Neural progenitor cell (in vitro differentiated cells): ENCODE results near the gene URAD. TPM values are rescaled to one million over a fixed set of nuclear protein-coding genes. Genes with fewer than 3 reads are reported as not detected.
A peak's percentile ranks its signal among the peaks of the same experiment; 100 is the strongest.
"Not testable (repeated sequence)": the region's sequence is repeated elsewhere in the genome, so short reads cannot be mapped to it uniquely, and the experiment has no call there.

Experiments used
- DNase-seq: peaks from one replicate; pipeline ENCODE4 v3.0.0-alpha.2; 2016; ENCODE audit warnings: low spot score
- H2AFZ ChIP-seq: fragments of 200-600 bp; sonication (generic); replicated peaks from 2 replicates; pipeline ENCODE4 v1.6.1; 2016; ENCODE audit warnings: antibody characterized with exemption
- H3F3A ChIP-seq: fragments of 200-600 bp; sonication (generic); 2 replicates; pipeline ENCODE4 v1.6.1; 2016; ENCODE audit warnings: antibody characterized with exemption, low read depth
- H3K27ac ChIP-seq: fragments of 200-600 bp; sonication (generic); 2 replicates; pipeline ENCODE4 v1.5.1; 2016; ENCODE audit warnings: mild to moderate bottlenecking
- H3K27me3 ChIP-seq: fragments of 200-600 bp; sonication (generic); 2 replicates; pipeline ENCODE4 v1.6.1; 2016; ENCODE audit warnings: mild to moderate bottlenecking, moderate library complexity
- H3K36me3 ChIP-seq: fragments of 200-600 bp; sonication (generic); 2 replicates; pipeline ENCODE4 v1.5.1; 2016
- H3K4me1 ChIP-seq: fragments of 200-600 bp; sonication (generic); 2 replicates; pipeline ENCODE4 v1.6.1; 2016; ENCODE audit warnings: mixed run types
- H3K4me2 ChIP-seq: fragments of 200-600 bp; sonication (generic); 2 replicates; pipeline ENCODE4 v1.6.1; 2016
- H3K4me3 ChIP-seq: fragments of 200-600 bp; sonication (generic); 2 replicates; pipeline ENCODE4 v1.5.1; 2016
- H3K79me2 ChIP-seq: fragments of 200-600 bp; sonication (generic); 2 replicates; pipeline ENCODE4 v1.6.1; 2016; ENCODE audit warnings: low read depth
- H3K9ac ChIP-seq: fragments of 200-600 bp; sonication (generic); 2 replicates; pipeline ENCODE4 v1.6.1; 2016
- H3K9me3 ChIP-seq: fragments of 200-600 bp; sonication (generic); 2 replicates; pipeline ENCODE4 v1.5.1; 2016; ENCODE audit warnings: low read depth
- H4K20me1 ChIP-seq: fragments of 200-600 bp; sonication (generic); 2 replicates; pipeline ENCODE4 v1.6.1; 2016; ENCODE audit warnings: low read depth
- H3K27ac Mint-ChIP-seq: 3 replicates; pipeline ENCODE4 v1.8.0; 2021; ENCODE audit warnings: mixed read lengths
- H3K27me3 Mint-ChIP-seq: 2 replicates; pipeline ENCODE4 v1.8.0; 2022; ENCODE audit warnings: low read depth, mild to moderate bottlenecking, inconsistent platforms, moderate library complexity, mixed read lengths; ENCODE audit not compliant: insufficient read depth
- H3K36me3 Mint-ChIP-seq: 3 replicates; pipeline ENCODE4 v1.8.0; 2021; ENCODE audit warnings: mixed read lengths
- H3K4me1 Mint-ChIP-seq: 3 replicates; pipeline ENCODE4 v1.8.0; 2021; ENCODE audit warnings: mixed read lengths
- H3K4me3 Mint-ChIP-seq: 3 replicates; pipeline ENCODE4 v1.8.0; 2021; ENCODE audit warnings: mild to moderate bottlenecking, moderate library complexity, mixed read lengths
- H3K9me3 Mint-ChIP-seq: 3 replicates; pipeline ENCODE4 v1.8.0; 2020; ENCODE audit warnings: mixed read lengths
- CTCF ChIP-seq: fragments of 200-600 bp; sonication (generic); IDR thresholded peaks from 2 replicates; pipeline ENCODE4 v1.5.1; 2017; ENCODE audit warnings: antibody characterized with exemption, mild to moderate bottlenecking
- EZH2 ChIP-seq: fragments of 200-600 bp; sonication (generic); IDR thresholded peaks from 2 replicates; pipeline ENCODE4 v1.6.1; 2017; ENCODE audit warnings: antibody characterized with exemption, mild to moderate bottlenecking, moderate library complexity
- EZH2phosphoT487 ChIP-seq: fragments of 200-600 bp; sonication (generic); IDR thresholded peaks from 2 replicates; pipeline ENCODE4 v1.6.1; 2017; ENCODE audit warnings: antibody characterized with exemption
- total RNA-seq: library from RNA; depleted of rRNA; stranded (reverse); fragments of >200 nt; gene quantifications from 2 replicates; pipeline ENCODE4 v1.2.3, GENCODE V29; 2015; ENCODE audit warnings: low replicate concordance

The URAD gene
- total RNA-seq, 1 donor from 2014 or later, result not detected

DNA sequence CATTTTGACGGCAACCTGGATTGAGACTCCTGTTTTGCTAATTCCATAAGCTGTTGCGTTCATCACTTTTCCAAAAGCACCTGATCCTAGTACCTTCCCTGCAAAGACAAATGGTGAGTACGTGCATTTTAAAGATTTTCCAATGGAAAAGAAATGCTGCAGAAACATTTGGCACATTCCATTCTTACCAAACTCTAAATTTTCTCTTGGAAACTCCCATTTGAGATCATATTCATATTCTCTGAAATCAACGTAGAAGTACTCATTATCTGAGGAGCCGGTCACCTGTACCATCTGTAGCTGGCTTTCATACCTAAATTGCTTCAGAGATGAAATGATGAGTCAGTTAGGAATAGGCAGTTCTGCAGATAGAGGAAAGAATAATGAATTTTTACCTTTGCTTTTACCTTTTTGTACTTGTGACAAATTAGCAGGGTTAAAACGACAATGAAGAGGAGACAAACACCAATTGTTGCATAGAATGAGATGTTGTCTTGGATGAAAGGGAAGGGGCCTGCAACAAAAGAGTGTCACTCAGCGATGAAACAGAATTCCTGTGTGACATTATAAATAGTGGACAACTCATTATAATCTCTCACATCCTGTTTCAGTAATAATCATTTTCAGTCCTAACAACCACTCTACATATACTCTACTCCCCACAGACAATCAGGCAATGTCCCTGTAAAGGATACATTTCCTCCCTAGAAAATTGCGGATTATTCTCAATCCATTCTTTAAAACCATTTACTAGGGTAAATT, 45.6 kb upstream of the URAD start:
- Histone ChIP-seq H4K20me1 (no peaks in the 10 kb centered on the region), H3F3A (no peaks in the 10 kb centered on the region), H2AFZ (no peak overlapping the region), H3K4me2 (no peak overlapping the region), H3K27ac (no peak overlapping the region), H3K27me3 (no peaks in the 10 kb centered on the region), H3K4me3 (no peak overlapping the region), H3K4me1 (no peaks in the 10 kb centered on the region), H3K9ac (no peak overlapping the region), H3K9me3 (no peaks in the 10 kb centered on the region), H3K79me2 (no peaks in the 10 kb centered on the region), H3K36me3 (no peaks in the 10 kb centered on the region)
- DNase-seq, result no peak
- no peak overlapping the region for H3K4me3 Mint-ChIP-seq
- peaks cover 6% of the 10 kb centered on the region for H3K9me3 Mint-ChIP-seq
- TF ChIP-seq CTCF (no peak), EZH2phosphoT487 (no peak), EZH2 (no peak)
- H3K36me3 Mint-ChIP-seq, result no peaks in the 10 kb centered on the region
- H3K27ac Mint-ChIP-seq, result no peak overlapping the region
- H3K27me3 Mint-ChIP-seq, result peaks cover 3% of the 10 kb centered on the region
- H3K4me1 Mint-ChIP-seq, result no peaks in the 10 kb centered on the region

DNA sequence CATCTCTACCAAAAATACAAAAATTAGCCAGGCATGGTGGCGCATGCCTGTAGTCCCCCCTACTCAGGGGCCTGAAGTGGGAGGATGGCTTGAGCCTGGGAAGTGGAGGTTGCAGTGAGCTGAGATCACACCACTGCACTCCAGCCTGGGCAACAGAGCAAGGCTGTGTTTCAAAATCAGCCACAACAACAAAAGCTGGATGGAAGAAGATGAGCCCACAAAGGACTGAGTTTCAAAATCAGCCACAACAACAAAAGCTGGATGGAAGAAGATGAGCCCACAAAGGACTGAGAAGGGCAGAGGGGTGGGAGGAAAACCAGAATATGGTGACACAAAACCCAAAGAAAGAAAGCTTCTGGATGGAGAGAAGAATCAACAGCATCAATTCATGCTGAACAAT, 43.9 kb upstream of the URAD start:
- H3K36me3 Mint-ChIP-seq, H3K79me2 ChIP-seq, H3K4me3 ChIP-seq, DNase-seq, H3K9me3 Mint-ChIP-seq, H3K27ac ChIP-seq, H3F3A ChIP-seq, H3K9ac ChIP-seq, H3K27me3 ChIP-seq, H4K20me1 ChIP-seq, H3K9me3 ChIP-seq, H3K36me3 ChIP-seq, H3K27ac Mint-ChIP-seq, H3K4me3 Mint-ChIP-seq, H2AFZ ChIP-seq, H3K4me2 ChIP-seq, H3K4me1 Mint-ChIP-seq, H3K4me1 ChIP-seq, H3K27me3 Mint-ChIP-seq: not testable (repeated sequence)

- Mint-ChIP-seq H3K27ac (peak overlapping the region; percentile 40), H3K4me3 (no peak overlapping the region), H3K27me3 (peaks cover 3% of the 10 kb centered on the region), H3K36me3 (no peaks in the 10 kb centered on the region), H3K4me1 (no peaks in the 10 kb centered on the region), H3K9me3 (no peaks in the 10 kb centered on the region)
- Histone ChIP-seq H3F3A (no peaks in the 10 kb centered on the region), H3K79me2 (no peaks in the 10 kb centered on the region), H3K4me2 (no peak overlapping the region), H3K36me3 (no peaks in the 10 kb centered on the region), H3K9me3 (no peaks in the 10 kb centered on the region), H2AFZ (no peak overlapping the region), H3K4me3 (no peak overlapping the region), H4K20me1 (no peaks in the 10 kb centered on the region), H3K27me3 (no peaks in the 10 kb centered on the region), H3K4me1 (no peaks in the 10 kb centered on the region), H3K9ac (no peak overlapping the region), H3K27ac (no peak overlapping the region)
- DNase-seq, result no peak
- TF ChIP-seq EZH2phosphoT487, result no peak
- TF ChIP-seq CTCF, result no peak
- no peak for TF ChIP-seq EZH2
Observed at GRCh38 chr13:28031896-28032288, 43.4 kb upstream of the URAD start.

- peaks cover 5% of the 10 kb centered on the region for H3K27me3 Mint-ChIP-seq
- Histone ChIP-seq H4K20me1 (no peaks in the 10 kb centered on the region), H3K4me3 (no peak overlapping the region)
Observed at GRCh38 chr13:28031220-28031895, 42.9 kb upstream of the URAD start.

More at GRCh38 chr13:28031220-28031895, 42.9 kb upstream of the URAD start:
- Histone ChIP-seq H3K79me2 (no peaks in the 10 kb centered on the region), H3K4me1 (no peaks in the 10 kb centered on the region), H2AFZ (no peak overlapping the region), H3K27me3 (no peaks in the 10 kb centered on the region), H3K27ac (no peak overlapping the region), H3K9me3 (no peaks in the 10 kb centered on the region), H3K36me3 (no peaks in the 10 kb centered on the region), H3K9ac (no peak overlapping the region), H3K4me2 (no peak overlapping the region), H3F3A (no peaks in the 10 kb centered on the region)
- Mint-ChIP-seq H3K9me3 (no peaks in the 10 kb centered on the region), H3K27ac (no peak overlapping the region), H3K4me1 (no peaks in the 10 kb centered on the region), H3K36me3 (no peaks in the 10 kb centered on the region), H3K4me3 (no peak overlapping the region)
- no peak for DNase-seq
- TF ChIP-seq EZH2, result no peak
- TF ChIP-seq EZH2phosphoT487, result no peak
- TF ChIP-seq CTCF, result no peak
